CD4-positive, alpha-beta memory T cell (primary cell): ENCODE measurements around the gene CTH. TPM values are rescaled to one million over a fixed set of nuclear protein-coding genes. Genes with fewer than 3 reads are reported as not detected.
A peak's percentile ranks its signal among the peaks of the same experiment; 100 is the strongest.

Source experiments
- CTCF ChIA-PET: fragments of 350-600 bp; sonication (Branson Sonifier 250); formaldehyde crosslinking; loops from one replicate; lab custom pipeline; 2021; ENCODE audit warnings: inconsistent platforms; ENCODE audit not compliant: partially characterized antibody; lab: Charles Lee
- POLR2A ChIA-PET: fragments of 350-600 bp; sonication (Branson Sonifier 250); formaldehyde crosslinking; loops from one replicate; lab custom pipeline; 2021; ENCODE audit not compliant: partially characterized antibody; lab: Charles Lee
- DNase-seq, 5 donors: peaks; one replicate each; pipeline versions ENCODE4 v3.0.0 to v3.0.0-alpha.2; 2020 to 2022; ENCODE audit warnings: mixed read lengths in 1 of 5
- H3K27ac ChIP-seq: one replicate; pipeline ENCODE4 v1.7.0; 2013; ENCODE audit warnings: low read depth, low read length
- H3K27me3 ChIP-seq: 2 replicates; pipeline ENCODE4 v1.7.0; 2013; ENCODE audit warnings: mild to moderate bottlenecking, low read length, moderate library complexity; ENCODE audit not compliant: insufficient read depth
- H3K36me3 ChIP-seq: 2 replicates; pipeline ENCODE4 v1.7.0; 2013; ENCODE audit warnings: mild to moderate bottlenecking, low read length, moderate library complexity; ENCODE audit not compliant: insufficient read depth
- H3K4me1 ChIP-seq: 2 replicates; pipeline ENCODE4 v1.7.0; 2013; ENCODE audit warnings: mild to moderate bottlenecking, low read length, moderate library complexity; ENCODE audit not compliant: insufficient read depth
- H3K4me3 ChIP-seq, 2 donors: one replicate each; pipeline ENCODE4 v1.7.0; 2013; ENCODE audit warnings: low read length in 2 of 2, mild to moderate bottlenecking in 1 of 2
- H3K9me3 ChIP-seq, 2 donors: one replicate each; pipeline ENCODE4 v1.7.0; 2013; ENCODE audit warnings: low read length in 2 of 2, control low read depth in 1 of 2; ENCODE audit not compliant: control insufficient read depth in 1 of 2
- H3K27ac Mint-ChIP-seq, 7 donors: one replicate each; pipeline ENCODE4 v1.8.0; 2020 to 2021; ENCODE audit warnings: mixed read lengths in 7 of 7, mild to moderate bottlenecking in 6 of 7, inconsistent platforms in 3 of 7, moderate library complexity in 3 of 7
- H3K27me3 Mint-ChIP-seq, 2 donors: one replicate each; pipeline ENCODE4 v1.8.0; 2020 to 2021; ENCODE audit warnings: mixed read lengths in 2 of 2
- H3K36me3 Mint-ChIP-seq, 2 donors: one replicate each; pipeline ENCODE4 v1.8.0; 2020 to 2021; ENCODE audit warnings: mixed read lengths in 2 of 2, inconsistent platforms in 1 of 2, mild to moderate bottlenecking in 1 of 2
- H3K4me1 Mint-ChIP-seq, 4 donors: one replicate each; pipeline ENCODE4 v1.8.0; 2020 to 2021; ENCODE audit warnings: mixed read lengths in 4 of 4, mild to moderate bottlenecking in 1 of 4
- H3K4me3 Mint-ChIP-seq, 8 donors: one replicate each; pipeline ENCODE4 v1.8.0; 2020 to 2021; ENCODE audit warnings: mixed read lengths in 8 of 8, mild to moderate bottlenecking in 7 of 8, moderate library complexity in 6 of 8, inconsistent platforms in 3 of 8
- H3K9me3 Mint-ChIP-seq, 8 donors: one replicate each; pipeline ENCODE4 v1.8.0; 2020 to 2021; ENCODE audit warnings: mixed read lengths in 8 of 8, mild to moderate bottlenecking in 5 of 8, inconsistent platforms in 3 of 8, moderate library complexity in 1 of 8
- intact Hi-C: fragments of 100-400 bp; cut with micrococcal nuclease; formaldehyde crosslinking; loops from one replicate; pipeline ENCODE4 v1.15.1; 2023
- polyA plus RNA-seq, 2 donors: library from polyadenylated mRNA; unstranded; fragments of 300-500 nt; fragmentation: Illumina TruSeq; gene quantifications; one replicate each; pipeline ENCODE4 v1.2.3, GENCODE V29; 2021
- total RNA-seq, 2 experiments: library from RNA; stranded (reverse); gene quantifications; one replicate each; pipeline ENCODE4 v1.2.3, GENCODE V29; 2021

CTH gene
- total and polyA plus RNA-seq, 4 experiments from 2014 or later: 1.3 to 2.9 (median 1.9) TPM

DNA sequence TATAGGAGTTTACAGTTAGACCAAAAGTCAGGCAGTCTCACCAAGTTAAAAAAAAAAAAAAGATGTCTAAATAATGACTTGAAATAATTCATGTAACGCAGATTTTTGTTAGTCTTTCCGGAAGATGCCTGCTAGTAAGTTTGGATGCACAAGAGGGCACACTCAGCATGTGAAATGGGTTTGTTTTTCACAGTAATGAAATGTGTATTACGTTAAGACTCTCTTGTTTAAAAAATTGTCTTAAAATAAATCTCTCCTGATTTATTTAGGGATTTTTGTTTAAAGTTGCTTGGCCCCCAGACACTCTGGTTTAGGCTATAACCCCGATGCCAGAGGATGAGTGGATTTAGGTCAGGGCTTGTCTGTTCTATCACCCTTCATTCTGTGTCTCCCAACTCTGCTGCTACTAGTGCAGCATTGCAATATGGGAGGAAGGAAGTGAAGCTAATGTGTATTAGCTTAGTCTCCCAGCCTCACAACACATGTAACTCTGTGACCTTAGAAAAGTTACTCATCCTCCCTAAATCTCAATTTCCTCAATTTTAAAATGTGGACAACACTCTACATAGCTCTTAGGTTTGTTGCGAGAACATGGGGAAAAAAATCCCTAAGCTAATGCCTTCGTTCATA, 25.7 kb downstream of the CTH start:
- ChIA-PET CTCF (no interaction called here), POLR2A (no interaction called here)
- Mint-ChIP-seq H3K36me3 (peaks cover 10 to 47% of the 10 kb centered on the region in 2 donors), H3K9me3 (no peaks in the 10 kb centered on the region), H3K27ac (no peak overlapping the region), H3K4me3 (no peak overlapping the region), H3K27me3 (no peaks in the 10 kb centered on the region), H3K4me1 (no peaks in the 10 kb centered on the region)
- no peaks in the 10 kb centered on the region for H3K27me3 ChIP-seq
- H3K36me3 ChIP-seq: no peaks in the 10 kb centered on the region
- DNase-seq: no peak
- intact Hi-C loops: no loop called here
- no peaks in the 10 kb centered on the region for H3K9me3 ChIP-seq
- no peaks in the 10 kb centered on the region for H3K4me1 ChIP-seq
- H3K4me3 ChIP-seq: no peak overlapping the region
- no peak overlapping the region for H3K27ac ChIP-seq

GRCh38 chr1:70438529-70438928, 27.5 kb downstream of the CTH start:
- POLR2A ChIA-PET: no interaction called here
- Mint-ChIP-seq H3K27me3 (no peaks in the 10 kb centered on the region), H3K36me3 (peaks cover 0 to 32% of the 10 kb centered on the region in 2 donors), H3K4me3 (no peak overlapping the region), H3K27ac (no peak overlapping the region), H3K9me3 (no peaks in the 10 kb centered on the region), H3K4me1 (no peaks in the 10 kb centered on the region)
- DNase-seq: no peak
- no peaks in the 10 kb centered on the region for H3K4me1 ChIP-seq
- CTCF ChIA-PET: no interaction called here
- H3K27ac ChIP-seq: no peak overlapping the region
- no peaks in the 10 kb centered on the region for H3K27me3 ChIP-seq
- no peak overlapping the region for H3K4me3 ChIP-seq
- H3K36me3 ChIP-seq: no peaks in the 10 kb centered on the region
- intact Hi-C loops: no loop called here
- H3K9me3 ChIP-seq: no peaks in the 10 kb centered on the region

GRCh38 chr1:70440642-70441391, 29.7 kb downstream of the CTH start:
- DNase-seq: no peak
- POLR2A ChIA-PET: no interaction called here
- no peaks in the 10 kb centered on the region for H3K4me1 Mint-ChIP-seq
- no peaks in the 10 kb centered on the region for H3K27me3 Mint-ChIP-seq
- no peaks in the 10 kb centered on the region for H3K4me1 ChIP-seq
- H3K4me3 Mint-ChIP-seq: no peak overlapping the region
- no peak overlapping the region for H3K27ac Mint-ChIP-seq
- no peak overlapping the region for H3K27ac ChIP-seq
- intact Hi-C loops: no loop called here
- H3K9me3 Mint-ChIP-seq: no peaks in the 10 kb centered on the region
- no peaks in the 10 kb centered on the region for H3K36me3 ChIP-seq
- H3K9me3 ChIP-seq: no peaks in the 10 kb centered on the region
- H3K27me3 ChIP-seq: no peaks in the 10 kb centered on the region
- no peak overlapping the region for H3K4me3 ChIP-seq
- CTCF ChIA-PET: no interaction called here
- peaks cover 0 to 16% of the 10 kb centered on the region in 2 donors for H3K36me3 Mint-ChIP-seq

DNA sequence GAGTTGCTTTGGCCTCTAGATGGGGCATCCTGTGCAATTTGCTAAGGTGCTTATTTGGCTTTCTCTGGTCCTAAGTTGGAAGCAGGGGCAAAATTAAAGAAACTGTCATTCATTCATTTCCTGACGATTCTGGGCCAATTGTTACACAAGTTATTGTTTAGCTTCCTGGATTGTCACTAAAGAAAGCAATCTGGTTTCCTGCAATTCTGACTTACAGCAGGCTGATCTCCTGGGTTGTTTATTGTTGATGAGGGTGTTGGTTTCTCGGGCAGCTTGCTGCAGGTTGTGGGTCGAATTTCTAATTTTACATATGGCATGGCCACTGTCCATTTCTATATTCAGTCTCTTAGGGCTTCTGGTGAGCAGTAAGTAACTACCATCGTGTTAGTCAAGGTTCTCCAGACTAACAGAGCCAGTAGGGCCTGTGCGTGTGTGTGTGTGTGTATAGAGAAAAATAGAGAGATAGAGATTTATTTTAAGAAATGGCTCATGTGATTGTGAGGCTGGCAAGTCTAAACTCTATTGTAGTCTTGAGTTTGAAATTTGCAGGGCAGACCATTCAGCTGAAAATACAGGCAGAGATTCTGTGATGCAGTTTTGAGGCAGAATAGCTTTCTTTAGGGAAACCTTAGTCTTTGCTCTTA, 30.4 kb downstream of the CTH start:
- Mint-ChIP-seq H3K9me3 (no peaks in the 10 kb centered on the region), H3K4me1 (no peaks in the 10 kb centered on the region), H3K36me3 (peaks cover 0 to 16% of the 10 kb centered on the region in 2 donors), H3K27ac (peak overlapping the region in 1 of 7 donors; percentile 83), H3K4me3 (peak overlapping the region in 1 of 8 donors; percentile 6), H3K27me3 (no peaks in the 10 kb centered on the region)
- intact Hi-C loops: no loop called here
- H3K9me3 ChIP-seq: no peaks in the 10 kb centered on the region
- H3K27ac ChIP-seq: no peak overlapping the region
- no peak overlapping the region for H3K4me3 ChIP-seq
- CTCF ChIA-PET: no interaction called here
- no peaks in the 10 kb centered on the region for H3K27me3 ChIP-seq
- no peaks in the 10 kb centered on the region for H3K36me3 ChIP-seq
- POLR2A ChIA-PET: no interaction called here
- no peaks in the 10 kb centered on the region for H3K4me1 ChIP-seq
- DNase-seq: no peak

GRCh38 chr1:70442490-70442889, 31.4 kb downstream of the CTH start:
- Histone ChIP-seq H3K4me3 (no peak overlapping the region), H3K4me1 (no peaks in the 10 kb centered on the region), H3K27me3 (no peaks in the 10 kb centered on the region), H3K36me3 (no peaks in the 10 kb centered on the region), H3K27ac (no peak overlapping the region), H3K9me3 (no peaks in the 10 kb centered on the region)
- Mint-ChIP-seq H3K27me3 (no peaks in the 10 kb centered on the region), H3K9me3 (no peaks in the 10 kb centered on the region), H3K4me1 (no peaks in the 10 kb centered on the region), H3K36me3 (peaks cover 0 to 11% of the 10 kb centered on the region in 2 donors), H3K27ac (no peak overlapping the region), H3K4me3 (no peak overlapping the region)
- no peak for DNase-seq
- intact Hi-C loops: no loop called here
- ChIA-PET CTCF (no interaction called here), POLR2A (no interaction called here)

DNA sequence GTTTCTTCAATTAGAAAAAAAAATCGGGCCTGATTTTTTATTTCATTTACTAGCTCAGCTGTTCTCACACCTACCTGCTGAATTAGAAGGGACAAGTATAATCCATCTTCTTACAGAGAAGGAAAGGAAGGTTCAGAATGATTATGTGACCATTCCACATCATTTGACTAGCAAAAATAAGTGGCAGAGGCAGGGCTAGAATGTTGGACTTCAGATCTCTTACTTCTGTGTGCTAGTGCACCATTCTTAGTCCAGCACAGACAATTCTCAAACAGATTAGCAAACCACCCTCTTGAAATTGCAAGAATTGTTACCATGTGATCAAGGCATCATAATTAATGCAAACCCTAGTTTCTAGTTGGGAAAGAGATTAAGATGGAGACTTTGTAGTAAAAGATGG, 32.7 kb downstream of the CTH start:
- intact Hi-C loops: no loop called here
- no peaks in the 10 kb centered on the region for H3K27me3 ChIP-seq
- CTCF ChIA-PET: no interaction called here
- POLR2A ChIA-PET: no interaction called here
- H3K36me3 Mint-ChIP-seq: peaks cover 0 to 8% of the 10 kb centered on the region in 2 donors
- no peaks in the 10 kb centered on the region for H3K27me3 Mint-ChIP-seq
- no peaks in the 10 kb centered on the region for H3K36me3 ChIP-seq
- no peak overlapping the region for H3K27ac ChIP-seq
- H3K9me3 Mint-ChIP-seq: no peaks in the 10 kb centered on the region
- H3K9me3 ChIP-seq: no peaks in the 10 kb centered on the region
- DNase-seq: no peak
- H3K4me3 ChIP-seq: no peak overlapping the region
- peak overlapping the region in 1 of 7 donors; percentile 30 for H3K27ac Mint-ChIP-seq
- H3K4me1 Mint-ChIP-seq: no peaks in the 10 kb centered on the region
- no peak overlapping the region for H3K4me3 Mint-ChIP-seq
- H3K4me1 ChIP-seq: no peaks in the 10 kb centered on the region

- no peak overlapping the region for H3K4me3 Mint-ChIP-seq
- H3K4me1 Mint-ChIP-seq: no peaks in the 10 kb centered on the region
- no peaks in the 10 kb centered on the region for H3K27me3 ChIP-seq
- POLR2A ChIA-PET: no interaction called here
- no peaks in the 10 kb centered on the region for H3K9me3 Mint-ChIP-seq
- CTCF ChIA-PET: no interaction called here
- peaks cover 4 to 7% of the 10 kb centered on the region in 2 donors for H3K27me3 Mint-ChIP-seq
- intact Hi-C loops: loop anchor here (1.0 kb wide), 1 partner anchor 27 kb away; no protein-coding TSS in a partner anchor
- no peak overlapping the region for H3K4me3 ChIP-seq
- no peak overlapping the region for H3K27ac Mint-ChIP-seq
- no peaks in the 10 kb centered on the region for H3K4me1 ChIP-seq
- no peaks in the 10 kb centered on the region for H3K9me3 ChIP-seq
- H3K36me3 ChIP-seq: no peaks in the 10 kb centered on the region
- no peak overlapping the region for H3K27ac ChIP-seq
- DNase-seq: no peak
- no peaks in the 10 kb centered on the region for H3K36me3 Mint-ChIP-seq
These were observed 38.0 kb downstream of the CTH start for GRCh38 chr1:70449049-70449448.
